NOMO-1 (cell line): ENCODE measurements around the gene ELOVL3.

Source experiments
- DNase-seq, 2 experiments: peaks; one replicate each; lab custom pipeline; 2025; ENCODE audit not compliant: unreplicated experiment in 2 of 2; lab: John Stamatoyannopoulos, UW

The ELOVL3 gene

DNA sequence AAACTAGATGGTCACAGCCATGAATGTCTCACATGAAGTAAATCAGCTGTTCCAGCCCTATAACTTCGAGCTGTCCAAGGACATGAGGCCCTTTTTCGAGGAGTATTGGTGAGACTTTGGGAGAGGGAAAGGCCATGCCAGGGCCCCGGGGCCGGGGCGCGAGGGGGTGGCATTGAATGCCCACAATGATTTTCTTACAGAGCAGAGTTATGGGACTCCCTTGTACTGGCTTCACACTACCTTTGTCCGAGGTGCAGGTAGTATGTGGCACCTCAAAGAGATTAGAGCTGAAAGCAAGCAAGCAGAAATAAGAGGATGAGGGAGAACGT is 407 bp downstream of the ELOVL3 start:
- DNase-seq: no peak

DNA sequence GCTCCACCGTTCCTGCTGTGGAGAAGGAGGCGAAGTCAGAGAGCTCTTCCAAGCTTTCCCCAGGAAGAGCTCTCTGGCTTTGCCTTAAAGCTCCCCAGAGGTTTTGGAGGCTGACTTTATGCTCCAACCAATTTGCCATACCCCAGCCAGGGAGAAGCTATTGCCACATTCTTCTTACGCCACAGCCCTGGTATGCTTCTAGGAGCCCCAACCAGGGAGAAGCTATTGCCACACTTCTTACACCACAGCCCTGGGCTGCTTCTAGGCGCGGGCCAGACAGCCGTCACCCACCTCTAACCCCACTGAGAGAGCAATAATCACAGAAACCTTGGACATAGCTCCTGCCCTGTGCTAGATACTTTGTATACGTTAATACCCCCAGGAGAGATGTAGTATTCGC is 951 bp downstream of the ELOVL3 start:
- DNase-seq: peak; percentile 90 to 94

DNA sequence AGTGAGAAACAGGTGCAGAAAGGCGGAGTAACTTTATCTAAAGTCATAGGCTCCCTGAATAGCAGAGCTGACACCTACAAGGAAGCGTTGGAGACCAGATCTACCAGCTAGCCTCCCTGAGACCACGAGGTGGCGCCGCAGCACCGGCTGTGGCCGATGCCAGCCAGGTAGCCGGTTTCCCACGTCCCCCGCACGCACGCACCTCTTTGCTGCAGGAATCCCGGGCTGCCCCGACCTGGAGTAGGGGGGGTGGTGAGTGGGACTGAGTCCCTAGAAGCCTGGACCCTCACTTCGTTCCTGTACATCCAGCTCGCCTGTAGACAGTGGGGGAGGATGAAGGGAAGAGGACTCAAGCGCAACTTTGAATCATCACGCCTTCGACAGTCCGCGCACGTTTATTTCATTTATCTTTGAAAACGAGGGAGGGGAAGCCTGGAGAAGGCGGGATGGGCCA is 3.7 kb downstream of the ELOVL3 start:
- DNase-seq: peak; percentile 63 to 68

DNA sequence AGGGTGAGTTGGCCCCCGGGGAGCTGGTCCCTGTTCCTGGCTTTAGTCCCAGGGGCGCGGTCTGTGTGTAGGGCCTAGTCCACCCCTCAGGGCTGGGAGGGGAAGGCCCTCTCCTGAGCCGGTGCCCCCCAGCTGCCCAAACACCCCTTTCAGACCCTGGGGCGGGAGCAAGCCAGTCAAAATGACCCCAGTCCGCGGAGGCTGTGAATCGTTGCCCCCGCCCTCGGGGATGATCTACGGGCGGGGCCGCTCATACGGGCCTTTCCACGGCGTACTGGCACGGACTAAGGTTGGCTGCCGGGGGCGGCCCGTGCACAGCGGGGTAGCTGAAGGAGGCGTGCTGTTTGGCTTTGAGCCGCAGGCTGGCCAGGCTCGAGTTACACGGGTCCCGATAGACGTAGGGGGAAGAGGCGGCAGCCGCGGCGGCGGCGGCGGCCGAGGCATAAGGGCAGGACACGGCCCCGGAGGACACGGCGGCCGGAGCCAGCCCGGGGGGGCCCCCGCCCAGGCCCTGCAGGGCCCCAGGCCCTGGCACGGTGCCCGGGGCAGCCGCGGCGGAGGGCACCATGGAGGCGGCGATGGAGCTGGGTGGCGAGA is 4.3 kb downstream of the ELOVL3 start:
- no peak for DNase-seq

DNA sequence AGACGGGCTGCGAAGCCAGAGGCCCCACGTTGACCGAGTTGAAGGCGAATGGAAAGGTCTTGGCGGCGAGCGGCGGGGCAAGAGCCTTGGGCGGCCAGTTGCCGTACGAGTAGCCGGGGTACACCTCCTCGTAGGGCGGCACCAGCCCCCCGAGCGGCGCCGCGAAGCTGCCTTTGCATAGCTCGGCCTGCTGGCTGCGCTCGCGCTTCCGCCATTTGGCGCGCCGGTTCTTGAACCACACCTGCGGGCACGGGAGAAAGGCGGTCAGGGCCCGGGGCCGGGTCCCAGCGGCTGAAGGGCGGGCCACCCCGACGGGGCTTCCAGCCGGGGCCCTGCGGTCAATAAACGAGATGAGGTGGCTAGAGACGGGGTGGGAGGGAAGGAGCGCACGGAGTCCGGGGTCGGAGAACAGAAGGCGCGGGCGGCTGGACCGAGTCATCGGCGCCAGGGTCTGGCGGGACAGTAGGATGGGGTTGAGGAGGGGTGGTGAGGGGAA is 4.8 kb downstream of the ELOVL3 start:
- DNase-seq: no peak

DNA sequence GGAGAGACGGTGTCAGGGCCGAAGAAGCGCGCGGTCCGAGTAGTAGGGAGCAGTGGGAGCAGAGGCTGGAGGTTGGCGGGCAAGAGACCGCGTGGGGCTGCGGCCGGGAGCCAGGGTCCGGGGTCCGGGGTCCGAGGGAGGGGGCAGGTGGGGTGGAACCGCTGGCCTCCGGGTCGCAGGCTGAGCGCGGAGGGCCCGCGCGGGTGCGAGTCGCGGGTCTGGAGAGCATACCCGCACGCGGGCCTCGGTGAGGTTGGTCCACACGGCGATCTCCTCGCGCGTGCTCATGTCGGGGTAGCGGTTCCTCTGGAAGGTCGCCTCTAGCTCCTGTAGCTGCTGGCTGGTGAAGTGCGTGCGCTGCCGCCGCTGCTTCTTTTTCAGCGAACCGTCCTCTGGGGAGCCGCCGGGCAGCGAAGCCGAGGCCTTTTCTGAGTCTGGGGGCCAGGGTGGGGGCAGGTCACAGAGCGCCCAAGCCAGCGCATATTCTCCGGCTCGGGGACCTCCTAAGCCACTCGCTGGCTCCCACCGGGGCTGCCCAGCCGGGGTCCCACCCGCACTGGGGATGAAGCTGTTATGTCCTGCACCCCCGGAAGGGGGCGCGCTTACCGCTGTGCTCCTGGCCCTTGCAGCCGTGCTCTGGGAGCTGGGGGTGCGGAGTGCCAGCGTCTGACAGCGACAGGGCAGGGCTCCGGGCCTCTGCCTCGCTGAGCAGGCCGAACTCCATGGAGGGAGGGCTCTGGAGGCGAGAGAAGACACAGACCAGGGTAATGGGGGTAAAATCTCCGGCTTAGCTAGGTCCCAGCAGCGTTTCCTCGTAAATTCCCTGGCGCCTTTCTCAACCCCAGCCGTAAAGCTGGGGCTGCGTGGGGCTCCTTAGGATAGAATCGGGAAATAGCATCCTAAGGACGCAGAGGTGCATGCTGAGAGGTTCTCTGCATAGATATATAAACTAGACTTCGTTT is 5.5 kb downstream of the ELOVL3 start:
- peak; percentile 22 to 52 for DNase-seq

DNA sequence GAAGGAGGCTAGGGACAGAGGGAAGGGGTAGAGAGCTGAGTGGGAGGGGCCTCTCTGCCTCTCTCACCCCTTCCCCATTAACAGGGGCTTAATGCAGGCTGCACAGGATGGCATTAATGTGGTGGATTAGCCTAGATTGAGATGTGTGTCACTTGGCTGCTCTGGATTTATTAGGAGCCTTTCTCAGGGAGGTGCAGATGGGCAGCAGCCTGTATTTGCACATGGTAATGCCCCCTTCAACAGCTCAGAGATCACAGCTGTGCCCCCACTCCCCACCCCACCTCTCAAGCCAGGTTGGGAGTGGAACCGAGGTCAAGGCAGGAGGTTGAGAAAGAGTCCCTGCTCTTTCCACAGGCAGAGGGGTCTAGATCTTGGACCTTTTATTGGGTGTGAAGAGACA is 7.9 kb downstream of the ELOVL3 start:
- no peak for DNase-seq

DNA sequence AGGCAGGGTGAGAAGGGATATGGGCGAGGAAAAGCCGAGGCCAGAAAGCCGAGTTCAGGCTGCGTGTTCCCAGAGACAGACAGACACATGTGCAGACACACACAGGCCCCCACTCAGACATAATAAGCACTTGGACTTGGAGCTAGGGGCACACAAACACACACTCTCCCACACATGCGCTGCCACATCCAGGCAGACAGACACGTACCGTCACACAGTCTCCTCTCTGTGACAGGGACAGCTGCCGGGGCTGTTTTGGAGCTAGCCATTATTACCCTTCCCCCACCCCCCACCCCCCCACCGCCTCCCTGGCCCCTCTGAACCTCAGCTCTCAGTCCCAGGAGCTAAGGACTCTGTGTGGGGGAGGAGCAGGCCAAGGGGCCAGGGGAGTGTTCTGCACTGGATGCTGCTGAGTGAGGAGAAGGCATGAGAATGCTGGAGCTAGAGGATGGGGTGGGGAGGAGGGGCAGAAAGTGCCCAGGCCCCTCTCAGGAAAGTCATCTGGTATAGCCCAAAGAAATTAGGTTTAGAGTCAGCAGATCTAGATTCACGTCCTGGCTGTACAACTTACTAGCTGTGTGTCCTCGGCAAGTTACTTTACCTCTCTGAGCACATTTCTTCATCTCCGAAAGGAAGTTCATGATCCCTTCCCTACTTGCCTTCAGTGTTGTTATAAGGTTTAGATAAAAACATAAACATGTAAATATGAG is 8.9 kb downstream of the ELOVL3 start:
- DNase-seq: no peak

DNA sequence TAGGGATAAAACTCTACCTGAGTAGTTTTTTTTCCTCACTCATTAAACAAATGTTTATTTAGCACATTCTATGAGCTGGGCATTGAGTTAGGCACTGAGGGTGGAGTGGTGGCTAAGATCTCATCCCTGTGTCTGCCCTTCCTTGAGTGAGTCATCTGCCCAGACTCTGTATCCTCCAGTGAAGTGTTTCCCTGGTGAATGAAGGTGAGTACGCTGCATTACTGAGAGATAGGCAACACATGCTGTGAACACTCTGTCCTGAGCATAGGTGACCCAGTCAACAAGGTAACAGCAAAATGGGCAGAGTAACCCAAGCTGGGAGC is 9.5 kb downstream of the ELOVL3 start:
- no peak for DNase-seq

DNA sequence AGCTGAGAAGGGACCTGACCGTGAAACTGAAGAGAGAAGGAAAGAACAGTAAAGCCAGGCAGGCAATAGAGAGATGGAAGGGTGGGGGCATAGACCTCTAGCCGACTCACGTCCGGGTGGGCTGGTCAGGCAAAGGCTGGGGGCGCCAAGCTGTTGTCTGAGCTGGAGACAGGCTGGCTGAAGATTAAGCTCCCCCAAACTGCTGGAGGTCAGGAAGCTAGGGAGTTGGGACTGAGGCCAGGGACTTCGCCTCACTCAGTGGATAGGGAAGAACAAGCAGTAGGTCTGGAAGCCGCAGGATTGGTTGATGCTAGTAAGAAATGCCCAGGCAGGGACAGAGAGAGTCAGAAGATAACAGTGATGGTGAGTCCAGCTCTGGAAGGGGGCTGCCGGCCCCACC is 9.9 kb downstream of the ELOVL3 start:
- DNase-seq: no peak

DNA sequence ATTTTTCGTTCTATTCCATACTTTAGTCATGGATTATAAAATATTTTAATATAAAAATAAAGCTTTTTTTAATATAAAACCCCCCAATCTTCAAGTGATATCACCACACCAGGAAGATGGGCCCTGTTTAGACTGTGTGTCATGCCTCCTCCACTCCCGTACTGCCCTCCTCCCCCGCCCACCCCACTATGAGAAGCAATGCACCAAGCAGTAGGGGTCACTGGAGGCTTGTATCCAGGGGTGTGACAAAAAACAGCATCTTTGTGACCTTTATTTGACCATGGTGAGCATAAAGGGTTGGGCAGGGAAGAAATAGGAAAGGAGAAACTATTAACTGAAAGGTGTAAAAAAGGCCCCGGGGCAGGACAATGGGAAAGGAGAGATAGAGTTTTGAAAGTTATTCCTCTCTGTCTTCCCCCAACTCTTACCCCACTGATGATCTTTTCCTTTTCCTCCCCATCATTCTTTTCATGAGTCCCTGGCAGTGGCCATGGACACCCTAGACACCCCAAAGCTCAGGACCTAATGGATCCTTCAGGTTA is 11.7 kb downstream of the ELOVL3 start:
- no peak for DNase-seq

DNA sequence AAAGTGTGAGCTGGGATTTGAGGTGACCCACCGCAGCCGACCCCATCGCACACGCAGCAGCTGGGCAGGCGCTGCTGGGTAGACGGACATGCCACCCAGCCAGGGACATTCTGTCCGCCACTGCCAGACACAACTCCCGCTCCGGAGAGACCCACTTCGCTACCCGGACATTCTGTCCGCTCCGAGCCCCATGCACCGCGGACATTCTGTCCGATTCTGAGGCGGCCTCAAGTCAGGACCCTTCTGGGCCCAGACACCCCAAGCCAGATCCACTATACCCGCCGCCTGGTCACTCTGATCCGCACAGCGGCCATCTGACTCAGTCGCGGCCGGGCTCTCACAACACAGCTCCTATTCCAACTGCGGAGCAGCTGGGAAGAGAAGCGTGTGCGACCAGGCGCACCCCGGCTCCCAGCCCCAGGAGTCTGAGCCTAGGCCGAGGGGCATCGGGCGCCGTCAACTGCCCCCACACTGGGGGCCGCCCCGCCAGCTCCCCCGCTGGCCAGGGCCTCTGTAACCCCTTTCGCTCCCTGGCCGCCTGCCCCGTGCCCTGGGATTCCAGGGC is 14.4 kb downstream of the ELOVL3 start:
- no peak for DNase-seq

DNA sequence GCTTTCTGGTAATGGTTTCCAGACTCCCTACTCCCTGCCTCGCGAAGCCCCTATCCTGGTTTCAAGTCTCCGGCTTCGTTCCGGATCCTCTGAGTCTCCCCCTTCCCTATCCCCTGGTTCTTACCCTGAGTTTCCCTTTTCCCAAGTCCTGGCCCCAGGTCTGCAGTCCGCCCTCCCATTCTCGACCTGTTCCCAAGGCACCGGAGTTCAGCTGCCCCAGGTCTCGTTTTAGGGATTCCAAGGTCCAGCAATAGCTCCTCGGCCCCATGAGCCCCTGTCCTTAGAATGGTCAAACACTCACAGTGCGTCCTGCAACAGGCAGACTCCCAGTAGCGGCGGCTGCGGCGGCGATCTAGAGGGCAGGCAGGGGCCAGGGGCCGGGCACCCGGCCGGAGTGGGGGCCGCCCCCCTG is 14.9 kb downstream of the ELOVL3 start:
- no peak for DNase-seq

DNA sequence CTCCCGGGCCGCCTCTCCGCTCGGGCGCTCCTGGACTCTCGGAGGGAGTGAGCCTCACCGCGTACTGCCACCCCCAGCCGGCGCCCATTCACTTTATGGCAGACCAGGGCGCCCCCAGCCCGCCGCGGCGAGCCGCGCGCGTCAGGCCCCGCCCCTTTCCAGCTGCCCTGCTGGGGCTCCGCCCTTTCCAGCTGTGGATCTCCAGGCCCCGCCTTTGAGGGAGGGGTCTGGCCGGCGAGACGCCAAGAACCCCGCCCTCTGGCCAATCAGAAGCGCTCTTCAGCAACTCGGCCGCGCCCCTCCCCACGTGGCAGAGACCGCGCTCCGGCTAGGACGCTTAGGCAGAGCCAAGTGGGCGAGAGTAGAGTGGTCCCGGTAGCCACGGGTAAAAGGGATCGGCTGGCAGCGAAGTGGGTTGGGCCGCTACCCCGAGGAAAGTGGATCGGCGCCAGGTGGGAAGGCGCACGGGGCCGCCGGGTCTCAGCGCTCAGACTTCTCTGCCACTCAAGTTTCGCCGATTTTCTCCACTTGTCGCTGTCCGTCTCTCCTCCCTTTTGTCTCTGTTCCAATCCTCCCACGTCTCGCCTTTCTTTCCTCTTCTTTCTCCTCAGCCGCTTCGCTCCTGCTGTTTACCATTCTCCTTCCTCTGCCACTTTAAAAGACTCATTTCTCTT is 15.5 kb downstream of the ELOVL3 start, which contains the start of gene PITX3:
PITX3 (minus strand) TSS at position 69 of the 674 bp plus-strand sequence. CDS start 9,432 bp downstream, outside the sequence.
- DNase-seq: peak; percentile 57 to 67

DNA sequence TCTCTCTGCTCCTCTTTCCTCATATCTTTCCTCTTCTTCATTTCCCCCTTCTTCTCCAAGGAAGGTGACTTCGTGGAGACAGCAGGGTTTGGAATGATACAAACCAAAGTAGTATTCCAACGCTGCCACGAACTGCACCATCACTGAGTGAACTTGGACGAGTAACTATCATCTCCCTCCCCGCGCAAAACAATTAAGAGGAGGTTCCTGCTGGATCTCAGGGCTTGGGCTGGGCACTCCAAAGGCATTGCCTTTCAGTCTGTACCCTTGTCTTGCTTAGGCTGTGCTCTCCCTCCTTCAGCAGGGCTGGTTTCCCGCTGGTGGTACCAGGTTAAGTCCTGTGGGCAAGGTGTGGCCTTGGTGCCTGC is 16.0 kb downstream of the ELOVL3 start:
- no peak for DNase-seq

DNA sequence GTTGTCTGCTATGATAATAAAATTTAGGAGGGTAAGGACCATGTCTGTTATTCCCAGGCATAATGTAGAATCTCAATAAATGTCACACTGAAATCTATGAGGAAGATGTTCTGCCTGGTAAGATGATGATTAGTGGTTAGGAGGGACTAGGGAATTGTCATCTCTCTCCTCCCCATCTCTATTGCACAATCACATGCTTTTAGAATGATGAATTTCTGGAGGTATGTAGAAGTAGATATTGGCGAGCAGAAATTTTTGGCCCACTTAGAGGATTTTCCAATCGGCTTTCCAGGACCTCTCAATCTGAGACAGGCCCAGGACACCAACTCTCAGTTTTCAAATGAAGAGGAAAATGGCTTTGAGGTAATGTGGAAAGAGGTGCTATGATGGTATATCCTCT is 17.2 kb downstream of the ELOVL3 start:
- DNase-seq: no peak

DNA sequence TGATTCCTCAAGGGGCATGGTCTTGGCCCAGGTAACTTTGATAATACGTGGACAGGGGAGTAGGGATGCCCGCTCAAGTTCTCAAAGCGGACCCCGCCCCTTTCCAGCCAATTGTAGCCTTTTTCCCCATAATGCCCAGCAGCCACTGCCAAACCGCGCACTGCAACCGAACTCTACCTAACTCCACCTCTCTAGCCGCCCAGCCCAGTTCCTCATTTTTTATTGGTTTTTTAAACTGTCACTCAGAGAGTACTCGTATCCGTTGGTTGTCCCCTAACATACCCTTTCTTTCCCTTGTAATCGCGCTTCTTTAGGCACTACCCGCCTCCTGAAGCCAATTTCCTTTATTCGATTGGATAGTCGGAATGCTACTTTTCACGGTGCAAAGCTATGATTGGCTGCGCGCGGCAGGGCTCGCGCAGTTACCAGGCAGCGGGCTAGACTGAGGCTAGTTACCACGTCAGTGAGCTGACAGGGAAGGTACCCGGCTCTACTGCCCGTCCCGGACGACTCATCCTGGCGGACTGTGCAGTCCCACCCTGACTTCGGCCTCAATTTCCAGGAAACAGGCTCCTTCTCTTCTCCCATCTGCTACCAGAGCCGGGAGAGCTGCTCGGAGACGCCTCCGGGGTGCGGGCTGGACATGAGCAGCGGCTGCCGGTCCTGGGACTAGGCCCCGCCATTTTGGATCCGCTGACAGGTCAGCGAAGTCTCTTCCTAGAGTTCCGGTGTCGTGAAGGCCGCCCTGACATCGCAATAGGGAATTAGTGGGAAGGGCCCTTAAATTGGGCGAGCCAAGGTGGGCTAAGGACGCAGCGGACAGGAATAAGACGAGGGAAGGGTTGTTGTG is 19.2 kb downstream of the ELOVL3 start, which contains the start of gene GBF1:
GBF1 (plus strand) TSS at position 451 of the 850 bp plus-strand sequence. CDS start 13,407 bp downstream, outside the sequence.
- peak; percentile 99 to 100 for DNase-seq

DNA sequence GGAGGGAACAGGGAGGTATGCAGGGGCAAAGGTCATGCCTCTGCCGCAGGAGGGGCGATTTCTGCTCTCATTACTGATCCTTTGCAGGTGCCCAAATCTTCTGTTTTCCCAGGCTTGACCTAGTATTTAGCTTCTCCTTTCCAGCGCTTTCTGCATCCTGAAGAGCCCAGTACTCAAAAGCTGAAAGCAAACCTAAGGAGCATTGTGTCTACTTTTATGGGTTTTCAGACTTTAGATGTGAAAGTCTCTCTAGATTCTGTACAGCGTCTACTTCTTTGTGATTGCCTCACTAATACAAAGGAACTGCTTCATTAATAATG is 19.8 kb downstream of the ELOVL3 start:
- no peak for DNase-seq

DNA sequence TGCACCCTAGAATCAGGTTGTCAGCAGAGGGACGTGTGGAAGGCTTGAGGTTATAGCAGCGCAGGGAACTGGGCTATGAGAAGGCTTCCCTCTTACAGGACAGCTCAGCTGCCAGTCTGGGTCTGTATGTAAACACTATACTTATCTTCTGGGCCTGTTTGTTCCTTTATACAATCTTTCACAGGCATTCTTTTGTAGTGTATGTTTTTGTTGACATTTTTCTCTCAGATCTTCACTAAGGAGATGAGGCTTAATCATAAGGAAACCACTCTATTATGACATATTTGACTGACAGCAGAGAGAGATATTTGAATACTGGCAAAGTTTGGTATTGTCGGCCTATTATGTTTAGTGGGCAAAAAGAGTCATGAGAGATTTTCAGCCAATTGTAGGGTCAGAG is 20.2 kb downstream of the ELOVL3 start:
- no peak for DNase-seq
